B cell (primary cell): ENCODE measurements around the gene MT1G. TPM values are rescaled to one million over a fixed set of nuclear protein-coding genes. Genes with fewer than 3 reads are reported as not detected.

Experiments used
- ATAC-seq: fragments of 200-7000 bp; cut with Tn5 transposase; one replicate; pipeline ENCODE4 v1.10.0; 2021; ENCODE audit warnings: low read depth, mild to moderate bottlenecking, moderate number of reproducible peaks, moderate library complexity
- CTCF ChIA-PET: fragments of 350-600 bp; sonication (Branson Sonifier 250); formaldehyde crosslinking; loops from one replicate; lab custom pipeline; 2021; ENCODE audit warnings: antibody characterized with exemption, inconsistent platforms; lab: Charles Lee
- POLR2A ChIA-PET: fragments of 350-600 bp; sonication (Branson Sonifier 250); formaldehyde crosslinking; loops from one replicate; lab custom pipeline; 2021; ENCODE audit warnings: antibody characterized with exemption; lab: Charles Lee
- DNase-seq: peaks from one replicate; pipeline ENCODE4 v3.0.0; 2013
- H2AFZ ChIP-seq: 2 replicates; pipeline ENCODE4 v1.6.1; 2012; ENCODE audit warnings: mild to moderate bottlenecking, low read depth, low read length; ENCODE audit not compliant: insufficient read depth, poor library complexity, severe bottlenecking
- H3K27ac ChIP-seq, 2 donors: 1 replicate in 1 of 2; 2 replicates in 1 of 2; pipeline ENCODE4 v1.5.1; 2012 to 2013; ENCODE audit warnings: low read length in 2 of 2, mild to moderate bottlenecking in 2 of 2, moderate library complexity in 1 of 2
- H3K27me3 ChIP-seq, 4 experiments: fragments of 200-600 bp in 1 of 4; sonication (generic) in 1 of 4; replicated peaks in 1 of 4; 1 replicate in 2 of 4; 2 replicates in 2 of 4; pipeline versions ENCODE4 v1.6.1 to v1.7.0; 2013 to 2016; ENCODE audit warnings: low read length in 3 of 4, mild to moderate bottlenecking in 2 of 4, mixed read lengths in 1 of 4, moderate library complexity in 1 of 4; ENCODE audit not compliant: insufficient read depth in 4 of 4, control insufficient read depth in 3 of 4; ENCODE audit errors: control extremely low read depth in 1 of 4
- H3K36me3 ChIP-seq, 2 experiments: replicated peaks in 1 of 2; 1 replicate in 1 of 2; 2 replicates in 1 of 2; pipeline versions ENCODE4 v1.6.1 to v1.7.1; 2013; ENCODE audit warnings: low read length in 1 of 2; ENCODE audit not compliant: insufficient read depth in 2 of 2, control insufficient read depth in 1 of 2; ENCODE audit errors: control extremely low read depth in 1 of 2, extremely low read depth in 1 of 2
- H3K4me1 ChIP-seq, 2 donors: fragments of 200-600 bp in 1 of 2; sonication (generic) in 1 of 2; 1 replicate in 1 of 2; 2 replicates in 1 of 2; pipeline versions ENCODE4 v1.5.1 to v1.6.1; 2013 to 2017; ENCODE audit warnings: low read length in 2 of 2; ENCODE audit not compliant: control insufficient read depth in 2 of 2, insufficient read depth in 2 of 2
- H3K4me2 ChIP-seq: replicated peaks from 2 replicates; pipeline ENCODE3; 2012; ENCODE audit warnings: mild to moderate bottlenecking, low read depth, low read length; ENCODE audit not compliant: poor library complexity, severe bottlenecking
- H3K4me3 ChIP-seq, 5 experiments: fragments of 200-600 bp in 1 of 5; sonication (generic) in 1 of 5; 1 replicate in 3 of 5; 2 replicates in 2 of 5; pipeline versions ENCODE4 v1.5.1 to v1.7.0; 2011 to 2016; ENCODE audit warnings: low read length in 4 of 5, mild to moderate bottlenecking in 4 of 5, low read depth in 2 of 5, control low read depth in 1 of 5, moderate library complexity in 1 of 5; ENCODE audit not compliant: insufficient read depth in 1 of 5; ENCODE audit errors: control extremely low read depth in 1 of 5, extremely low read depth in 1 of 5
- H3K79me2 ChIP-seq: fragments of 200-600 bp; sonication (generic); one replicate; pipeline ENCODE4 v1.6.0; 2016; ENCODE audit warnings: low read length; ENCODE audit not compliant: control insufficient read depth, insufficient read depth
- H3K9ac ChIP-seq: fragments of 200-600 bp; sonication (generic); 2 replicates; pipeline ENCODE4 v1.6.1; 2017; ENCODE audit warnings: mild to moderate bottlenecking, low read length, moderate library complexity
- H3K9me3 ChIP-seq, 3 donors: one replicate each; pipeline versions ENCODE4 v1.6.1 to v1.7.1; 2013; ENCODE audit warnings: low read length in 2 of 3; ENCODE audit not compliant: control insufficient read depth in 2 of 3, insufficient read depth in 1 of 3; ENCODE audit errors: control extremely low read depth in 1 of 3
- H4K20me1 ChIP-seq: 2 replicates; pipeline ENCODE4 v1.6.0; 2012; ENCODE audit warnings: mild to moderate bottlenecking, low read length; ENCODE audit not compliant: insufficient read depth, control insufficient read depth, poor library complexity, severe bottlenecking
- H3K27ac Mint-ChIP-seq: one replicate; pipeline ENCODE4 v1.8.0; 2021; ENCODE audit warnings: mixed read lengths
- H3K27me3 Mint-ChIP-seq: one replicate; pipeline ENCODE4 v1.8.0; 2021; ENCODE audit warnings: mixed read lengths
- H3K4me1 Mint-ChIP-seq: one replicate; pipeline ENCODE4 v1.8.0; 2021; ENCODE audit warnings: mixed read lengths
- H3K4me3 Mint-ChIP-seq: one replicate; pipeline ENCODE4 v1.8.0; 2021; ENCODE audit warnings: mixed read lengths
- H3K9me3 Mint-ChIP-seq: one replicate; pipeline ENCODE4 v1.8.0; 2022; ENCODE audit warnings: mixed read lengths; ENCODE audit not compliant: insufficient read depth
- CTCF ChIP-seq: fragments of 200-600 bp; IDR thresholded peaks from one replicate; pipeline ENCODE4 v1.8.0; 2022; ENCODE audit warnings: antibody characterized with exemption, mild to moderate bottlenecking
- EZH2 ChIP-seq: IDR thresholded peaks from 2 replicates; pipeline ENCODE4 v1.6.1; 2012; ENCODE audit warnings: borderline replicate concordance, low read depth, mild to moderate bottlenecking, moderate library complexity, low read length; ENCODE audit not compliant: insufficient read depth, poor library complexity, severe bottlenecking
- WGBS: methylation state at CpG from one replicate; pipeline ENCODE4 v1.1.5; 2013; ENCODE audit warnings: missing lambda C conversion rate; ENCODE audit not compliant: insufficient coverage; 5-methylcytosine and 5-hydroxymethylcytosine counted together
- intact Hi-C: fragments of 100-400 bp; cut with micrococcal nuclease; formaldehyde crosslinking; loops from one replicate; pipeline ENCODE4 v1.10.0; 2022
- polyA plus RNA-seq: library from polyadenylated mRNA; depleted of rRNA; stranded (reverse); fragments of >200 nt; gene quantifications from 2 replicates; pipeline ENCODE4 v1.2.3, GENCODE V29; 2012
- total RNA-seq, 2 donors: library from RNA; stranded (reverse); fragments of 120-200 nt in 1 of 2; gene quantifications; 1 replicate in 1 of 2; 2 replicates in 1 of 2; pipeline versions ENCODE4 v1.2.3 to v1.2.4, GENCODE V29; 2013 to 2022

The MT1G gene
- total and polyA plus RNA-seq, 2 donors (not counting 1 experiment from before 2014, with no cell fraction given): not detected

- Histone ChIP-seq H3K27ac (no peak overlapping the region), H3K9me3 (peaks cover 0 to 4% (median 0%) of the 10 kb centered on the region in 3 donors), H3K27me3 (peaks cover 0 to 68% (median 21%) of the 10 kb centered on the region in 4 experiments), H3K79me2 (no peaks in the 10 kb centered on the region), H3K4me1 (peaks cover 14 to 16% of the 10 kb centered on the region in 2 donors), H3K4me2 (peak overlapping the region; percentile 65), H3K4me3 (peak overlapping the region in 2 of 5 experiments; percentile 33), H3K9ac (peak overlapping the region; percentile 40), H4K20me1 (no peaks in the 10 kb centered on the region), H3K36me3 (no peaks in the 10 kb centered on the region), H2AFZ (no peak overlapping the region)
- TF ChIP-seq CTCF: no peak
- TF ChIP-seq EZH2: no peak
- H3K4me1 Mint-ChIP-seq: peaks cover 15% of the 10 kb centered on the region
- ATAC-seq (no peak), DNase-seq (no peak)
- H3K27ac Mint-ChIP-seq: no peak overlapping the region
- 53% methylated on average over 5 of the region's 5 CpGs for WGBS
- ChIA-PET CTCF (interaction anchor here (0.7 to 2.1 kb wide), 7 partner anchors 9 to 130 kb away, joined by 3 to 12 read pairs (median 5); partner anchors contain the start of gene MT1B), POLR2A (interaction anchor here (0.6 to 1.4 kb wide), 2 partner anchors 35 to 274 kb away, joined by 3 to 9 read pairs; partner anchors contain the start of gene MT2A)
- H3K9me3 Mint-ChIP-seq: no peaks in the 10 kb centered on the region
- peaks cover 72% of the 10 kb centered on the region for H3K27me3 Mint-ChIP-seq
- peak overlapping the region; percentile 67 for H3K4me3 Mint-ChIP-seq
- intact Hi-C loops: loop anchor here (1.0 kb wide), 2 partner anchors 13 to 36 kb away; partner anchors contain the start of genes MT1F and MT2A
These were observed 24.0 kb downstream of the MT1G start for GRCh38 chr16:56643833-56644232.
